ENCODE results near the gene ARHGAP10.

GRCh38 chr4:147901388-147901787 is 169.5 kb downstream of the ARHGAP10 start:
- TF ChIP-seq ESRRA (IDR thresholded peaks at IDR 0.05; ENCODE audit: low read length), result no peak
- no peak for TF ChIP-seq POLR2A (IDR thresholded peaks at IDR 0.05; ENCODE audit: low read depth, low read length)
- TF ChIP-seq CTCF (IDR thresholded peaks at IDR 0.05 in 2 of 3, conservative IDR thresholded peaks at IDR 0.05 in 1 of 3; ENCODE audit: control insufficient read depth in 2 of 3, extremely low read depth in 1 of 3, insufficient read depth in 1 of 3, low read depth in 3 of 3, low read length in 3 of 3), result no peak
- no peak for TF ChIP-seq NR2C2 (IDR thresholded peaks at IDR 0.05; ENCODE audit: borderline replicate concordance, control insufficient read depth, insufficient read length, low read depth)
- no peak for TF ChIP-seq RAD21 (IDR thresholded peaks at IDR 0.05; ENCODE audit: insufficient read depth, low read depth, low read length)
- TF ChIP-seq CHD2 (IDR thresholded peaks at IDR 0.05; ENCODE audit: borderline replicate concordance, low read depth, low read length), result no peak
- TF ChIP-seq ZZZ3 (IDR thresholded peaks at IDR 0.05; ENCODE audit: control insufficient read depth, insufficient read length, low read depth), result no peak
- TF ChIP-seq ZBTB11 (CRISPR knock-in tag; IDR thresholded peaks at IDR 0.05), result no peak
- TF ChIP-seq POLR2AphosphoS5 (IDR thresholded peaks at IDR 0.05; ENCODE audit: low read length), result no peak
- TF ChIP-seq TCF7 (IDR thresholded peaks at IDR 0.05; ENCODE audit: borderline replicate concordance), result no peak
- TF ChIP-seq HCFC1 (IDR thresholded peaks at IDR 0.05; ENCODE audit: low read length), result no peak
- no peak for TF ChIP-seq CHD1 (IDR thresholded peaks at IDR 0.05; ENCODE audit: low read depth, low read length)

Measured in GM12878 (cell line).